NB4 (cell line): ENCODE results near the gene PTPRN.

Experiments used
- DNase-seq: peaks from one replicate; pipeline ENCODE4 v3.0.0; 2010; ENCODE audit warnings: low read depth
- H3K4me3 ChIP-seq: one replicate; pipeline ENCODE4 v1.5.1; 2011; ENCODE audit warnings: mild to moderate bottlenecking, low read depth, low read length, moderate library complexity
- CTCF ChIP-seq: IDR thresholded peaks from one replicate; pipeline ENCODE4 v1.5.1; 2012; ENCODE audit warnings: low read depth, low read length
- MAX ChIP-seq: IDR thresholded peaks from 2 replicates; pipeline ENCODE4 v1.6.1; 2011; ENCODE audit warnings: low read depth, low read length
- MYC ChIP-seq: IDR thresholded peaks from 2 replicates; pipeline ENCODE4 v1.6.1; 2011; ENCODE audit warnings: low read depth, low read length
- POLR2A ChIP-seq: IDR thresholded peaks from 2 replicates; pipeline ENCODE4 v1.6.1; 2011; ENCODE audit warnings: mild to moderate bottlenecking; ENCODE audit not compliant: insufficient read length; ENCODE audit errors: extremely low read depth

PTPRN gene

GRCh38 chr2:219252570-219252899 is 56.7 kb downstream of the PTPRN start:
- TF ChIP-seq POLR2A (no peak), CTCF (no peak), MYC (no peak), MAX (no peak)
- H3K4me3 ChIP-seq, result peak overlapping the region; percentile 66
- DNase-seq, result no peak

- no peak for TF ChIP-seq CTCF
- no peak for TF ChIP-seq MAX
- no peak for TF ChIP-seq MYC
- TF ChIP-seq POLR2A, result no peak
- DNase-seq, result no peak
- H3K4me3 ChIP-seq, result peak overlapping the region; percentile 66
Measured at GRCh38 chr2:219252084-219252483, 57.1 kb downstream of the PTPRN start.

GRCh38 chr2:219251656-219252055 is 57.5 kb downstream of the PTPRN start:
- peak overlapping the region; percentile 66 for H3K4me3 ChIP-seq
- TF ChIP-seq MAX (no peak), CTCF (no peak), MYC (no peak), POLR2A (no peak)
- DNase-seq, result peak; percentile 84

GRCh38 chr2:219250049-219250781 is 59.0 kb downstream of the PTPRN start:
- peak overlapping the region; percentile 52 for H3K4me3 ChIP-seq
- DNase-seq, result peak; percentile 73

GRCh38 chr2:219249203-219249980 is 59.8 kb downstream of the PTPRN start:
- H3K4me3 ChIP-seq, result peak overlapping the region; percentile 52
- DNase-seq, result peak; percentile 94
- TF ChIP-seq MAX, result no peak
- peak; percentile 39; the same call in 1 of the 2 replicates for TF ChIP-seq MYC
- TF ChIP-seq CTCF, result no peak
- peak; percentile 29 for TF ChIP-seq POLR2A

More at GRCh38 chr2:219250049-219250781, 59.0 kb downstream of the PTPRN start:
- TF ChIP-seq MAX (0 out of 2 replicates have a peak, but pooled peaks have one; percentile 6), POLR2A (no peak)

- peak overlapping the region; percentile 52 for H3K4me3 ChIP-seq
- TF ChIP-seq CTCF (no peak), MYC (no peak), POLR2A (no peak), MAX (no peak)
Measured at GRCh38 chr2:219248845-219249202, 60.4 kb downstream of the PTPRN start.

More at GRCh38 chr2:219248845-219249202, 60.4 kb downstream of the PTPRN start:
- no peak for DNase-seq
